Measurements from ENCODE around the gene THOP1.

THOP1 gene

DNA sequence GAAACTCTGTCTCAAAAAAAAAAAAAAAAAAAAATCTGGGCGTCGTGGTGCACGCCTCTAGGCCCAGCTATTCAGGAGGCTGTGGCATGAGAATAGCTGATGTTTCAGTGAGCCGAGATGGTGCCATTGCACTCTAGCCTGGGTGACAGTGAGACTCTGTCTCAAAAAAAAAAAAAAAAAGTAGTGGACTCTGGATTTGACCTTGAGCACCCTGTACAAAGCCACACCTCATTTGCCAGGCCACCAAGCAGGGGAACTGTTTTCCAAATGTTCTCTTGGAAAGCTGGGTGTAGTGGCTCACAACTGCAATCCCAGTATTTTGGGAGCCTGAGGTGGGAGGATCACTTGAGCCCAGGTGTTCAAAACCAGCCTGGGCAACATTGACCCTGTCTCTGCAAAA is 52.1 kb downstream of the THOP1 start:
- H3K36me3 ChIP-seq (ENCODE audit: control insufficient read depth, low read depth, low read length) = no peaks in the 10 kb centered on the region
- no peak overlapping the region for H3K9ac ChIP-seq (ENCODE audit: low read length)
- peaks cover 36% of the 10 kb centered on the region for H3K9me3 ChIP-seq (ENCODE audit: control insufficient read depth, low read depth, low read length)
- H3K27ac ChIP-seq (ENCODE audit: low read length) = no peak overlapping the region
- no peak overlapping the region for H3K4me3 ChIP-seq (ENCODE audit: low read length)
- H3K27me3 ChIP-seq (ENCODE audit: control insufficient read depth, insufficient read depth, low read length) = peaks cover 6% of the 10 kb centered on the region
- H3K4me1 ChIP-seq (ENCODE audit: control insufficient read depth, low read depth, low read length) = no peaks in the 10 kb centered on the region

DNA sequence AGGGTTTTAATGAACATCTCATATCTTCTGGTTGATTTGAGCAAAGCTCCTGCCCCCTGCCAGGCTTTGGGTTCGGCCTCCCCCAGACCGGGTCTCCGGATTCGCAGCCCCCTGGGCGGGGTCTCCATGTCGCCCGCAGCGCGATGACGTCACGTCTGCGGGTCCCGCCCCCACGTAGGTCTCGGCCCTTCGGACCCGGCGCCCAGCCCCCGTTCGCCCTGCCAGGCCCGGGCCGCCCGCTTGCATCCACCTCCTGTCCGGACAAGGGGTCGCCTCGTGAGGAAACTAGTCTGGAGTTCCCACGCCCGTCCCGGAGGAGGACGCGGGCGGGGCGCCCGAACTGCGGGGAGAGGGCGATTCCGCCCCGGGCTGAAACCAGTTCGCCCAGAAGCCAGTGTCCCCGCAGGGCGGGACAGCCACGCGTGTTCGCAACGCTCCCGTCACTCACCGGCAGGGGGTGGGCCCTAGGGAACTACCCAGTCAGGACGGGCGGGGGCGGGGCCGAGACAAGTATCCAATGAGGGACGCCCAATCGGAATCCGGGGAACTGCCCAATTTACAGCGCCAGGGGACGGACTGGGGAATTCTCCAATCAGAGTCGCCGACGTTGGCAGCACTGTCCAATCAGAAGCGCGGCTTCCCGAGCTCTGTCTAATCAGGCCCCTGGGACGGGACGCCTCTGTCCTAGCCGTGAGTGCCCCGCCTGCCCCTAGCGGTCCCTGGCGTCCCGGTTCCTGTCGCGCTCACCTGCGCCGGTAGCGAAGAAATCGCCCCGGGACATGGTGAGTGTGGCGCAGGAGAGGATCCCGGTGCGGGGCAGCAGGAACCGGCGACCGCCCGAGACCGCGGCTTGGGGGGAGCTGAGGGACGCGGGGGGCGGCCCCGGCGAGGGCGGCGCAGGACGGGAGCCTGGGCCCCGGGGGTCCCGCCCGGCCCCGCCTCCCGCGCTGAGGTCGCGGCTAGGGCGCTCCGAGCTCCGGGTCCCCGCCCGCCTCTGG is 55.8 kb downstream of the THOP1 start, which contains the start of gene ZNF555:
Gene ZNF555 (plus strand): TSS at position 682 of the 998 bp plus-strand sequence. CDS start 98 bp downstream, at position 780.
- H3K36me3 ChIP-seq (ENCODE audit: control insufficient read depth, low read depth, low read length) = no peaks in the 10 kb centered on the region
- peaks cover 8% of the 10 kb centered on the region for H3K27me3 ChIP-seq (ENCODE audit: control insufficient read depth, insufficient read depth, low read length)
- no peak within 1 kb of the TSS for H3K9ac ChIP-seq (ENCODE audit: low read length)
- peak within 1 kb of the TSS; percentile 70 for H3K4me3 ChIP-seq (ENCODE audit: low read length)
- H3K4me1 ChIP-seq (ENCODE audit: control insufficient read depth, low read depth, low read length) = no peaks in the 10 kb centered on the region
- H3K27ac ChIP-seq (ENCODE audit: low read length) = no peak within 1 kb of the TSS
- peaks cover 9% of the 10 kb centered on the region for H3K9me3 ChIP-seq (ENCODE audit: control insufficient read depth, low read depth, low read length)

DNA sequence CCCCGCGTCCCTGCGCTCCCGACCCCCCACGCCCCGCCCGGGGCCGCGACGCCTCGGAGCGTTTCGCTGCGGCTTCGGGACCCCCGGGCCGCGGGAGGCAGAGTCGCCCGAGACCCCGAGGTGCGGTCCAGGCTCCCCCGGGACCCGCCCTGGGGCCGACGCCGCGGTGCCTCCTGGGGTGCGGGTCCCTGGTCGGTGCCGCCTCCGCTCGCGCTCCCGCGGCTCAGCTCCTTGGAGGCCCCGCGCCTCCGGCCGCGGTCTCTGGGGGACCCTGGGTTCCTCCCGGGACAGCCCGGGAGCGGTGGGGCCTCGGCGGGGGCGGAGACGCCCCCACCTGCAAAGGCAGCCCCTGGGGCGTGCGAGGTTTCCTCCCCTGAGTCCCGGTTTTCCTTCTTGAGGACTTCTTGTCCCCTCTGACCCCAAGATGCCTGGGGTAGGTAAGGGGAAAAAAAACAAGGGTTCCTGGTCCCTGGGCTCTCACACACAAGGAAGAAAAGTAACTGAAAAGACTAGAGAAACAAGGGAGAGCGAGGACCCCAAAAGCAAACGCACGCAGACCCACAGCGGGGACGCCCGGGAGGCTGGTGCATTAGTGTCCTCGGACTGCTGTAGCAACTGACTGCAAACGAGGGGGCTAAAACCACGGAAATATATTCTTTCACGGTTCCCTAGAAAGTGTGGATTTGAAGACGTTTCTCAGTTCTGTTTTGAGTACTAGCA is 56.7 kb downstream of the THOP1 start:
- H3K27ac ChIP-seq (ENCODE audit: low read length) = no peak overlapping the region
- no peaks in the 10 kb centered on the region for H3K36me3 ChIP-seq (ENCODE audit: control insufficient read depth, low read depth, low read length)
- peaks cover 8% of the 10 kb centered on the region for H3K27me3 ChIP-seq (ENCODE audit: control insufficient read depth, insufficient read depth, low read length)
- no peak overlapping the region for H3K9ac ChIP-seq (ENCODE audit: low read length)
- no peaks in the 10 kb centered on the region for H3K9me3 ChIP-seq (ENCODE audit: control insufficient read depth, low read depth, low read length)
- H3K4me1 ChIP-seq (ENCODE audit: control insufficient read depth, low read depth, low read length) = no peaks in the 10 kb centered on the region
- peak overlapping the region; percentile 70 for H3K4me3 ChIP-seq (ENCODE audit: low read length)

DNA sequence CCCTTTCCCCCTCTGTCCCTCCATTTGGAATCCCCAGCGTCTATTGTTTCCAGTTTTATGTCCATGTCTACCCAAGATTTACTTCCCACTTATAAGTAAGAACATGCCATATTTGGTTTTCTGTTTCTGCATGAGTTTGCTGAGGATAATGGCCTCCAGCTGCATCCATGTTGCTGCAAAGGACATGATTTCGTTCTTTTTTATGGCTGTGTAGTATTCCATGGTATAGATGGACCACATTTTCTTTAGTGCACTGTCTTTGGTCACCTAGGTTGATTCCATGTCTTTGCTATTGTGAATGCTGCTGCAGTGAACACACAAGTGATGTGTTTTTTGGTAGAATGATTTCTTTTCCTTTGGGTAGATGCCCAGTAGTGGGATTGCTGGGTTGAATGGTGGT is 59.8 kb downstream of the THOP1 start:
- Histone ChIP-seq H3K4me3 (ENCODE audit: low read length) (no peak overlapping the region), H3K9ac (ENCODE audit: low read length) (no peak overlapping the region), H3K36me3 (ENCODE audit: control insufficient read depth, low read depth, low read length) (no peaks in the 10 kb centered on the region)

DNA sequence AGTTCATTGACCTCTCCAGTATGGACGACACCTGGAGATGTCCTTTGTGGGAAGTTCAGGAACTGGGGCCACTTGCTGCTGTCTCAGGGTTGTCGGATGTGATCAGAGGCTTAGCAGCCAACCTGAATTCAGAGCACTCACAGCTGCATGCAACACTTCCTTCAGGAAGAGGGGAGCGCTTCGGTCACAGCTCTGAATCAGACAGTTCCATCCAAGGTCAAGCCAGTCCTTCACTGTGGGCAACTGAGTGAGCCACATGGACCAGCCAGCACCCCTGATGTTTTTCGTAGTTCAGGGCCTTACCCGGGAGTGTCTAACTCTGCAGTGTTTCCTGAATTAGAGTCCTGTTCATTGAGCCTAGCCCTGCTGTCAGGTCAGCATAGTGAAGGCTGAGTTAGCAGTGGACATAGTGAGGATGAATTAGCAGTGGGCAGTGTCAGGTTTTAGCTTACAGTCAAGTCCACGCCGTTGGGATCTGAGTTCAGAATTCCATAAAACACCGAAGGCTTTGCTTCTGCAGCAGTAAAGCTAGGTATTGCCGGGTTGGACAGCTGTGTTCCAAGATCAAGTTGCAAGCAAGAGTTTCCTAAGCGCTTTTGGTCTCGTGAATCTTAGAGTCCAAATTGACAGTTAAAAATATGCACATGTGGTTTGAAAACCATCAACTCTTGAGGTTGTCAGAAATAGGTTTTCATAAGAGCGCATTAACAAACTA is 61.0 kb downstream of the THOP1 start:
- peaks cover 10% of the 10 kb centered on the region for H3K9me3 ChIP-seq (ENCODE audit: control insufficient read depth, low read depth, low read length)
- no peak overlapping the region for H3K4me3 ChIP-seq (ENCODE audit: low read length)
- no peak overlapping the region for H3K9ac ChIP-seq (ENCODE audit: low read length)
- H3K4me1 ChIP-seq (ENCODE audit: control insufficient read depth, low read depth, low read length) = no peaks in the 10 kb centered on the region
- peaks cover 8% of the 10 kb centered on the region for H3K27me3 ChIP-seq (ENCODE audit: control insufficient read depth, insufficient read depth, low read length)
- no peak overlapping the region for H3K27ac ChIP-seq (ENCODE audit: low read length)
- H3K36me3 ChIP-seq (ENCODE audit: control insufficient read depth, low read depth, low read length) = peaks cover 2% of the 10 kb centered on the region

More for the DNA sequence above, 59.8 kb downstream of the THOP1 start:
- peaks cover 7% of the 10 kb centered on the region for H3K9me3 ChIP-seq (ENCODE audit: control insufficient read depth, low read depth, low read length)
- H3K4me1 ChIP-seq (ENCODE audit: control insufficient read depth, low read depth, low read length) = no peaks in the 10 kb centered on the region
- no peak overlapping the region for H3K27ac ChIP-seq (ENCODE audit: low read length)
- H3K27me3 ChIP-seq (ENCODE audit: control insufficient read depth, insufficient read depth, low read length) = peaks cover 8% of the 10 kb centered on the region

DNA sequence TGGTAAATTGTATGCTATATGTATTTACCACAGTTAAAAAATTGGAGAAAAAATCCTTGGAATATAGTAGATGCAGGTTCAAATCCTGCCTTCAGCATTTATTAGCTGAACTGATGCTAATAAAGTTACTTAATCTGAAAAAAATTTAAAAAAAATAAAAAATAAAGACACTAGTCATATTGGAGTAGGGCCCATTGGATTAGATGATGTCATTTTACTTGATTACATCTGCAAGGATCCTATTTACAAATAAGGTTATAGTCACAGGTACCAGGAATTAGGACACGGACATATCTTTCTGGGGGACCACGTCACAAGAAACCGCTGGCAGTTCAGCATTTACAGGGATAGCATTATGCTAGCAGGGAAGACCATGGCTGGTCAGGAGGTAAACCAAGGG is 62.2 kb downstream of the THOP1 start:
- Histone ChIP-seq H3K4me3 (ENCODE audit: low read length) (no peak overlapping the region), H3K27ac (ENCODE audit: low read length) (no peak overlapping the region), H3K36me3 (ENCODE audit: control insufficient read depth, low read depth, low read length) (peaks cover 14% of the 10 kb centered on the region), H3K9me3 (ENCODE audit: control insufficient read depth, low read depth, low read length) (peaks cover 15% of the 10 kb centered on the region), H3K27me3 (ENCODE audit: control insufficient read depth, insufficient read depth, low read length) (peaks cover 1% of the 10 kb centered on the region), H3K4me1 (ENCODE audit: control insufficient read depth, low read depth, low read length) (no peaks in the 10 kb centered on the region), H3K9ac (ENCODE audit: low read length) (no peak overlapping the region)

DNA sequence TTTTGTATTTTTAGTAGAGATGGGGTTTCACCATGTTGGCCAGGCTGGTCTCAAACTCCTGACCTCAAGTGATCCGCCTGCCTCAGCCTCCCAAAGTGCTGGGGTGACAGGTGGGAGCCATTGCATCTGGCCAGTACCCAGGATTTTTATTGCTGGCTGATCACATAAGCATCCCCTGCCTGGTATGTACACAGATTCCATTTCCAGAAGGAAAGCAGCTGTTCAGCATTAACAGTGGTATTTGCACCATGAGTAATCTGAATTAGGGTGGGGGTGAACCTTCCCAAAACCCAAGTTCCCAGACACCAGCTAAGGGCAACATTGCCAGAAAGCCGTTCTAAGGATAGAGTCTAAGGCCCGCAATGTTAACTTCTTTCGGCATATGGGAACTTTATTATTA is 63.3 kb downstream of the THOP1 start:
- H3K4me1 ChIP-seq (ENCODE audit: control insufficient read depth, low read depth, low read length) = no peaks in the 10 kb centered on the region
- no peak overlapping the region for H3K4me3 ChIP-seq (ENCODE audit: low read length)
- H3K9me3 ChIP-seq (ENCODE audit: control insufficient read depth, low read depth, low read length) = peaks cover 26% of the 10 kb centered on the region
- no peak overlapping the region for H3K9ac ChIP-seq (ENCODE audit: low read length)
- no peak overlapping the region for H3K27ac ChIP-seq (ENCODE audit: low read length)
- H3K27me3 ChIP-seq (ENCODE audit: control insufficient read depth, insufficient read depth, low read length) = no peaks in the 10 kb centered on the region
- H3K36me3 ChIP-seq (ENCODE audit: control insufficient read depth, low read depth, low read length) = peaks cover 25% of the 10 kb centered on the region

DNA sequence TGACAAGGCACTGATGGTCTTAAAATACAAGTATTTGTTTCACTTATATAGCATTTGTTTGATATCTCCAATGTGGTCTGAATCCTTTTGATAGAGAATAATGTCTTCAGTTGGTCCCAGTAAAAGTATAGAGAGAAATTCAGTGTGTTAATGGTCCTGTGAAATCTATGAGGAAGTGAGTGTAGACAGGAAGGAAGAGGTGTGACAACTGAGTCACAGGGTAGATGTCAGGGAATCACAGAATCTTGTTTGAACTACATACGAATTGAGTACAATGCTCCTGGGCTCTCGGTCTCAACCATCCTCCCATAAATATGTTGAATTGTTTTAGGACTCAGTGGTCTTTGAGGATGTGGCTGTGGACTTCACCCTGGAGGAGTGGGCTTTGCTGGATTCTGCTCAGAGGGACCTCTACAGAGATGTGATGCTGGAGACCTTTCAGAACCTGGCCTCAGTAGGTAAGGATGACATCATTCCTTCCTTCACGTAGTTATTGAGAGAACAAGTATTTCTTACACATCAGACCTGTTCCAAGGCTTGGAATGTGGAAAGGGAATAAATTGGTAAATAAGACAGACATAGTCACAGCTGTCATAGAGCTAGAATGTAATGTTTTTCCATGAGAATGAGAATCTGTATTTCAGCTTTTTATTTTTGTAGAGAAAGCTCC is 65.1 kb downstream of the THOP1 start:
- Histone ChIP-seq H3K36me3 (ENCODE audit: control insufficient read depth, low read depth, low read length) (peaks cover 28% of the 10 kb centered on the region), H3K4me1 (ENCODE audit: control insufficient read depth, low read depth, low read length) (no peaks in the 10 kb centered on the region), H3K9me3 (ENCODE audit: control insufficient read depth, low read depth, low read length) (peaks cover 43% of the 10 kb centered on the region), H3K27ac (ENCODE audit: low read length) (no peak overlapping the region), H3K4me3 (ENCODE audit: low read length) (no peak overlapping the region), H3K9ac (ENCODE audit: low read length) (no peak overlapping the region), H3K27me3 (ENCODE audit: control insufficient read depth, insufficient read depth, low read length) (no peaks in the 10 kb centered on the region)

DNA sequence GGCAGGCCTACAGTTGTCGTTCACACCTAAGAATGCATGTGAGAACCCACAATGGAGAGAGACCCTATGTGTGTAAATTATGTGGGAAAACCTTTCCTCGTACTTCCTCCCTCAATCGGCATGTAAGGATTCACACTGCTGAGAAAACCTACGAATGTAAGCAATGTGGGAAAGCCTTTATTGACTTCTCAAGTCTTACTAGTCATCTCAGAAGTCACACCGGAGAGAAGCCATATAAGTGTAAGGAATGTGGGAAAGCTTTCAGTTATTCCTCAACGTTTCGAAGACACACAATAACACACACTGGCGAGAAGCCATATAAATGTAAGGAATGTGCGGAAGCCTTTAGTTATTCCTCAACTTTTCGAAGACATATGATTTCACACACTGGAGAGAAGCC is 67.3 kb downstream of the THOP1 start:
- H3K4me3 ChIP-seq (ENCODE audit: low read length) = no peak overlapping the region
- H3K9ac ChIP-seq (ENCODE audit: low read length) = no peak overlapping the region
- H3K9me3 ChIP-seq (ENCODE audit: control insufficient read depth, low read depth, low read length) = peaks cover 54% of the 10 kb centered on the region
- H3K27me3 ChIP-seq (ENCODE audit: control insufficient read depth, insufficient read depth, low read length) = no peaks in the 10 kb centered on the region
- no peaks in the 10 kb centered on the region for H3K4me1 ChIP-seq (ENCODE audit: control insufficient read depth, low read depth, low read length)
- H3K27ac ChIP-seq (ENCODE audit: low read length) = no peak overlapping the region
- peaks cover 28% of the 10 kb centered on the region for H3K36me3 ChIP-seq (ENCODE audit: control insufficient read depth, low read depth, low read length)

DNA sequence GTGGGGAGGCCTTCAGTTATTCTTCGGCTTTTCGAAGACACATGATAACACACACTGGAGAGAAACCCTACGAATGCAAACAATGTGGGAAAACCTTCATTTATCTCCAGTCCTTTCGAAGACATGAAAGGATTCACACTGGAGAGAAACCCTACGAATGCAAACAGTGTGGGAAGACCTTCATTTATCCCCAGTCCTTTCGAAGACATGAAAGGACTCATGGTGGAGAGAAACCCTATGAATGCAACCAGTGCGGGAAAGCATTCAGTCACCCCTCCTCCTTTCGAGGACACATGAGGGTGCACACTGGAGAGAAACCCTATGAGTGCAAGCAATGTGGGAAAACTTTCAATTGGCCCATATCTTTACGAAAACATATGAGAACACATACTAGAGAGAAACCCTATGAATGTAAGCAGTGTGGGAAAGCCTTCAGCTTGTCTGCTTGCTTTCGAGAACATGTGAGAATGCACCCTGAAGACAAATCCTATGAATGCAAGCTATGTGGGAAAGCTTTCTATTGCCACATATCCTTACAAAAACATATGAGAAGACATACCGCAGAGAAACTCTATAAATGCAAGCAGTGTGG is 67.8 kb downstream of the THOP1 start:
- Histone ChIP-seq H3K4me1 (ENCODE audit: control insufficient read depth, low read depth, low read length) (no peaks in the 10 kb centered on the region), H3K9me3 (ENCODE audit: control insufficient read depth, low read depth, low read length) (peaks cover 54% of the 10 kb centered on the region), H3K36me3 (ENCODE audit: control insufficient read depth, low read depth, low read length) (peaks cover 28% of the 10 kb centered on the region), H3K9ac (ENCODE audit: low read length) (no peak overlapping the region), H3K27ac (ENCODE audit: low read length) (no peak overlapping the region), H3K4me3 (ENCODE audit: low read length) (no peak overlapping the region), H3K27me3 (ENCODE audit: control insufficient read depth, insufficient read depth, low read length) (no peaks in the 10 kb centered on the region)
